Measurements from ENCODE around the gene MISP.

DNA sequence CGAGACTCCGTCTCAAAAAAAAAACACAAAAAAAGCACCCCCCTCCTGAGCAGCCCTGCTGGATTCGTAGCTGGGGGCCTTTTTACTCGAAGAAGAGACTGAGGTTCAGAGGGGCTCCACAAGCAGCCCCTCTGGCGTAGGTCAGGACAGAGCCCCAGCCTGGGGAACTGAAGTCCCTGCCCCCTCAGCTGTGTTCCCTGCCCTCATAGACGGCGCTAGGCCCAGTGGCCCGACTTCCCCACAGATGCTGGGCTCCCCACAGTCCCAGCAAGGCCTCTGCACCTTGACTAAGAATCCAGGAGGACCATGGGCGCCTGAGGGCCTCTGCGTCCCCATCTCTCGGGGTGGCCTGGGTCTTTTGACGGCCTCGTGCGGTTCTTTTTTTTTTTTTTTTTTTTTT is 1.1 kb upstream of the MISP start:
- TF ChIP-seq CTCF (IDR thresholded peaks at IDR 0.05): no peak
- no peak for TF ChIP-seq POLR2A (IDR thresholded peaks at IDR 0.05)
